ENCODE results near the gene MCHR2. TPM values are rescaled to one million over a fixed set of nuclear protein-coding genes. Genes with fewer than 3 reads are reported as not detected.

MCHR2 gene
- total and polyA plus RNA-seq, 9 donors: not detected

DNA sequence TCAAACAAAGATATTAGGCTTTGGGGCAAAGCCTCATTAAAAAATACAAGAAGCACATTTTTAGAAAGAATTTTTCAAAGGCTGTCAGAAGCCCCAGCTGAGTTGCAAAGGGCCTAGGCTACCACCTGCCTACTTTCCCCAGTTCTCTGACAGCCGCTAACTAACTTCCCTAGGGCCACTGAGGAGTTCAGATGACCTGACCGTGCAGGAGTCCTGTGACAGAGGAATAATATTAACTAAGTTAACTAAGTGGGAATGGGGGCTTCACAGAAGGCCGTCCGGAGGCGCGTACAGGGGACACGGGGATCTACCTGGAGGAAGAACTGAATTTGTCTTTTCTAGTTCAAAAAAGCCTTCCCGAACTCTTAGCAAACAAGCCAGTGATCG lies 884 bp downstream of the MCHR2 start:
- Histone ChIP-seq H3K27ac (no peak overlapping the region), H3K4me1 (ENCODE audit: insufficient read depth) (no peaks in the 10 kb centered on the region), H3K9me3 (no peaks in the 10 kb centered on the region), H3K36me3 (no peaks in the 10 kb centered on the region), H3K4me3 (no peak overlapping the region), H3K27me3 (no peaks in the 10 kb centered on the region)
- TF ChIP-seq EP300 (IDR thresholded peaks at IDR 0.05): no peak
- TF ChIP-seq, protein P1, sequence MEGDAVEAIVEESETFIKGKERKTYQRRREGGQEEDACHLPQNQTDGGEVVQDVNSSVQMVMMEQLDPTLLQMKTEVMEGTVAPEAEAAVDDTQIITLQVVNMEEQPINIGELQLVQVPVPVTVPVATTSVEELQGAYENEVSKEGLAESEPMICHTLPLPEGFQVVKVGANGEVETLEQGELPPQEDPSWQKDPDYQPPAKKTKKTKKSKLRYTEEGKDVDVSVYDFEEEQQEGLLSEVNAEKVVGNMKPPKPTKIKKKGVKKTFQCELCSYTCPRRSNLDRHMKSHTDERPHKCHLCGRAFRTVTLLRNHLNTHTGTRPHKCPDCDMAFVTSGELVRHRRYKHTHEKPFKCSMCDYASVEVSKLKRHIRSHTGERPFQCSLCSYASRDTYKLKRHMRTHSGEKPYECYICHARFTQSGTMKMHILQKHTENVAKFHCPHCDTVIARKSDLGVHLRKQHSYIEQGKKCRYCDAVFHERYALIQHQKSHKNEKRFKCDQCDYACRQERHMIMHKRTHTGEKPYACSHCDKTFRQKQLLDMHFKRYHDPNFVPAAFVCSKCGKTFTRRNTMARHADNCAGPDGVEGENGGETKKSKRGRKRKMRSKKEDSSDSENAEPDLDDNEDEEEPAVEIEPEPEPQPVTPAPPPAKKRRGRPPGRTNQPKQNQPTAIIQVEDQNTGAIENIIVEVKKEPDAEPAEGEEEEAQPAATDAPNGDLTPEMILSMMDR (IDR thresholded peaks at IDR 0.05): no peak
- no peak for DNase-seq
- 24 to 32% (median 26%) methylated on average over 9 of the region's 9 CpGs for WGBS, 3 donors
- intact Hi-C loops (cut with DNase I): no loop called here

DNA sequence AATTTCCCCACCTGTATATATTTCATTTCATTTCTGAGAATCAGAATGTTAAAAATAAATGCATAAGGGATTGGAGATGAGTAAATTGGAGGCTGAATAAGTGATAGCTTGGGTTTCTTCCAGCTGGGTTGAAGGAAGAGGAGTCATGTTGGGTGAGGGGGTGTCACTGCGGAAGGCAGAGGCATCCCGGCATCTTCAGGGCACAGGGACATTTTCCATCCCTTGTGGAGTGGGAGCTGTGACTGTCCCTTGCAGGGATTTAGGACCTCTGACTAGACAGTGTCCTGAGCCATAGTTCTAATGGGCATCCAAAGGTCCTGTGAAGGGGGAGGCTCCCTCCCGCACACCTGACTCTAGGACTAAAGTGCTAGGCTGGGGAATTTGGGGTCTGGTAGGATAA lies 2.1 kb downstream of the MCHR2 start:
- WGBS, 3 donors: 78 to 90% (median 88%) methylated on average over 3 of the region's 3 CpGs
- Histone ChIP-seq H3K36me3 (no peaks in the 10 kb centered on the region), H3K4me3 (no peak overlapping the region), H3K9me3 (no peaks in the 10 kb centered on the region), H3K27me3 (no peaks in the 10 kb centered on the region), H3K4me1 (ENCODE audit: insufficient read depth) (no peaks in the 10 kb centered on the region), H3K27ac (no peak overlapping the region)
- no peak for DNase-seq
- intact Hi-C loops (cut with DNase I): no loop called here
- TF ChIP-seq POLR2A (IDR thresholded peaks at IDR 0.05): no peak
- no peak for TF ChIP-seq EP300 (IDR thresholded peaks at IDR 0.05)
- TF ChIP-seq, protein P1 (IDR thresholded peaks at IDR 0.05): no peak

DNA sequence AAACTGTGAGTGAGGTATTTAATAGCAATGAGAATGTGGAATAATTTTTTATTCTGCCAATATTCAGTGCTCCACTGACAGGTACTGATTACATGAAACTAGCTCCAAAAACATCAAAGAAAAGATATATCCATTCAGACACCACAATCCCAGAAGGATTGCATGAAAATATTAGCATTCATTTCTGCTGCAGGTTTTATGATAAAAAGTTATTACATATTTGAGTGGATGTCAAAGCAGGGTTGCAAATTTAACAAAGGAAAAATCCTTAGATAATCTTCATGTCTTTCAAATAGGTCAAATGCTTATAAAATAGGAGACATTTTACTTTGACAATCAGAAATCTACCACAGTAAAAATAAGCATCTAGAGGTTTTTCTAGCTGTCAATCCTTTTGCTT lies 13.3 kb downstream of the MCHR2 start:
- Histone ChIP-seq H3K27ac (no peak overlapping the region), H3K4me3 (no peak overlapping the region), H3K9me3 (no peaks in the 10 kb centered on the region), H3K4me1 (ENCODE audit: insufficient read depth) (no peaks in the 10 kb centered on the region), H3K27me3 (no peaks in the 10 kb centered on the region), H3K36me3 (no peaks in the 10 kb centered on the region)
- no peak for DNase-seq
- TF ChIP-seq EP300 (IDR thresholded peaks at IDR 0.05) (no peak), POLR2A (IDR thresholded peaks at IDR 0.05) (no peak)
- TF ChIP-seq, protein P1 (IDR thresholded peaks at IDR 0.05): no peak
- intact Hi-C loops (cut with DNase I): no loop called here

DNA sequence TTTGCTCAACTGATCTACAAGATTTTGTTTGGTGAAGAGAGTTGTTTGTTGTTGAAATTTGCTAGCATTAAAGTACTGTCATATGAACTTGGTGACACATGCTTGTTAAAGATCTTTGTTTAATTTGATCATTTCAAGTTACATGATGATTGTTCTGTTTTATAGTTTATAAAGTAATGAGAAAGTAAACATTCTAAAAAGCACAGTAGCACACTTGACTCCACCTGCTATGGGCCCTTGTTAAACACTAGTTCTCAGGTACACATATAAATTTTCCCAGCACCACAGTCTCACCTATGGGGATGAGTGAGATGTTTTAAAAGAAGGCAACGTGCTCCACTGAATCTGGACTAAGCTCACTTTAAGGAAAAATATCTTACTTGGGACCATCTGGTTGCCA lies 14.1 kb downstream of the MCHR2 start:
- H3K4me1 ChIP-seq (ENCODE audit: insufficient read depth): no peaks in the 10 kb centered on the region
- H3K9me3 ChIP-seq: no peaks in the 10 kb centered on the region
- TF ChIP-seq POLR2A (IDR thresholded peaks at IDR 0.05) (no peak), EP300 (IDR thresholded peaks at IDR 0.05) (no peak)
- TF ChIP-seq, protein P1 (IDR thresholded peaks at IDR 0.05): no peak
- H3K27me3 ChIP-seq: no peaks in the 10 kb centered on the region
- no peak overlapping the region for H3K27ac ChIP-seq
- intact Hi-C loops (cut with DNase I): no loop called here
- DNase-seq: no peak
- no peaks in the 10 kb centered on the region for H3K36me3 ChIP-seq
- no peak overlapping the region for H3K4me3 ChIP-seq
- 46 to 82% (median 77%) methylated on average over 1 of the region's 1 CpG for WGBS, 3 donors

DNA sequence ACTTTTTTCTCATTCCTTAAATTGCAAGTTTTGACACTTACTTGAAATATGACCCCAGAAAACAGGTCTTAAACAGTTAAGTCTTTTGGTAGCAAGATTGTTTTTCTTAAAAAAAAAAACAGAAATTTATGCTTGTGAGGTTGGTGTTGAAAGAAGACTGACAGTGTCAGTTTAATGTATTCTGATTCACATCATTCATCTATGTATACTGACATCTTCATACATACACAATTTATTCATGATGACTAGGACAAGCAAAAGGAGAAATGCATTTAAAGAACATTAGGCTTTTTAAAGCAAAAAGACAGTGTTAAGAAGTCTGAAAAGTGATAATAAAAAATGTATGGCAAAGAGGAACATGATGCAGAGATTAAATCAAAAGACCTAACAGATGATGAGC lies 27.0 kb downstream of the MCHR2 start:
- Histone ChIP-seq H3K27ac (no peak overlapping the region), H3K27me3 (no peaks in the 10 kb centered on the region), H3K4me1 (ENCODE audit: insufficient read depth) (no peaks in the 10 kb centered on the region), H3K36me3 (no peaks in the 10 kb centered on the region), H3K9me3 (no peaks in the 10 kb centered on the region), H3K4me3 (no peak overlapping the region)
- DNase-seq: no peak
- intact Hi-C loops (cut with DNase I): no loop called here
- TF ChIP-seq POLR2A (IDR thresholded peaks at IDR 0.05): no peak
- no peak for TF ChIP-seq EP300 (IDR thresholded peaks at IDR 0.05)
- TF ChIP-seq, protein P1 (IDR thresholded peaks at IDR 0.05): no peak
